Adrenal gland (tissue), 12 donors: ENCODE results near the gene STMN1. TPM values are rescaled to one million over a fixed set of nuclear protein-coding genes. Genes with fewer than 3 reads are reported as not detected.

Experiments
- DNase-seq, 7 donors: peaks; one replicate each; pipeline ENCODE4 v3.0.0-alpha.2; 2019 to 2020
- H3K27ac ChIP-seq, 5 donors: fragments of 200-600 bp; sonication (generic) in 4 of 5; 1 replicate in 3 of 5; 2 replicates in 2 of 5; pipeline versions ENCODE4 v1.5.1 to v1.8.0; 2016 to 2020; ENCODE audit warnings: mild to moderate bottlenecking in 1 of 5
- H3K27me3 ChIP-seq: fragments of 200-600 bp; 2 replicates; pipeline ENCODE4 v1.8.0; 2021
- H3K36me3 ChIP-seq, 2 donors: fragments of 200-600 bp; replicated peaks in 1 of 2; 1 replicate in 1 of 2; 2 replicates in 1 of 2; pipeline versions ENCODE4 v1.5.1 to v1.8.0; 2018 to 2022
- H3K4me1 ChIP-seq, 2 donors: fragments of 200-600 bp; replicated peaks in 1 of 2; 1 replicate in 1 of 2; 2 replicates in 1 of 2; pipeline versions ENCODE4 v1.5.1 to v1.8.0; 2018 to 2021
- H3K4me3 ChIP-seq, 4 donors: fragments of 200-600 bp; sonication (generic) in 3 of 4; one replicate each; pipeline ENCODE4 v1.5.1; 2016 to 2018
- H3K9me3 ChIP-seq, 3 donors: fragments of 200-600 bp; sonication (generic) in 1 of 3; replicated peaks in 1 of 3; 1 replicate in 2 of 3; 2 replicates in 1 of 3; pipeline versions ENCODE4 v1.5.1 to v1.8.0; 2016 to 2021
- CTCF ChIP-seq, 6 experiments: fragments of 450-650 bp in 4 of 6; fragments of 200-600 bp in 2 of 6; sonication (generic) in 1 of 6; IDR thresholded peaks; 1 replicate in 5 of 6; 2 replicates in 1 of 6; pipeline versions ENCODE4 v1.5.1 to v1.8.0; 2016 to 2021; ENCODE audit warnings: antibody characterized with exemption in 6 of 6, mild to moderate bottlenecking in 2 of 6, moderate library complexity in 1 of 6
- POLR2A ChIP-seq, 2 donors: fragments of 450-650 bp; IDR thresholded peaks; one replicate each; pipeline ENCODE4 v1.6.1; 2017; ENCODE audit warnings: antibody characterized with exemption in 2 of 2, mild to moderate bottlenecking in 2 of 2, moderate library complexity in 1 of 2
- WGBS, 4 donors: extraction: QIAGEN DNeasy Blood & Tissue Kit in 2 of 4; methylation state at CpG; one replicate each; pipeline versions ENCODE4 v1.1.5 to v1.1.7; 2013 to 2017; 5-methylcytosine and 5-hydroxymethylcytosine counted together
- intact Hi-C, 2 donors: fragments of 100-400 bp; cut with DNase I; formaldehyde crosslinking; loops; one replicate each; pipeline versions ENCODE4 v1.14.1 to v1.15.0; 2022 to 2023
- polyA plus RNA-seq, 3 donors: library from polyadenylated mRNA; stranded (reverse); fragments of 200-250 nt in 2 of 3; fragments of 350-450 nt in 1 of 3; fragmentation: Illumina TruSeq in 1 of 3; extraction: RNeasy Lipid Tissue Mini Kit (QIAGEN cat#74804) in 1 of 3; gene quantifications; one replicate each; pipeline ENCODE4 v1.2.3, GENCODE V29; 2013 to 2014
- total RNA-seq, 9 donors: library from RNA; depleted of rRNA in 4 of 9; stranded (reverse); fragments of >200 nt in 4 of 9; fragments of 120-200 nt in 1 of 9; fragmentation: NEBNext Ultra II Directional in 1 of 9; extraction: Animal tissue kit (Norgen Biotek cat#: 25700) in 1 of 9; gene quantifications; one replicate each; pipeline versions ENCODE4 v1.1.0 to v1.2.4, GENCODE V29; 2013 to 2023
- donor health status: healthy with polysubstance abuse.
- donor health status: Bipolar disorder and iron deficiency.
- donor health status: DM: yes; HTN: yes; CAD: no.
- donor health status: DM: no; HTN: no; CAD: no.
- donor health status: DM: no; HTN: no; CAD: no.
- donor health status: DM: yes; HTN: yes; CAD: no.

The STMN1 gene
- total and polyA plus RNA-seq, 12 donors = 7.9 to 242 (median 28.0) TPM

GRCh38 chr1:25916460-25916859, 10.2 kb upstream of the STMN1 start:
- DNase-seq = no peak
- no peaks in the 10 kb centered on the region for H3K27me3 ChIP-seq
- H3K36me3 ChIP-seq = no peaks in the 10 kb centered on the region
- H3K9me3 ChIP-seq = no peaks in the 10 kb centered on the region
- TF ChIP-seq POLR2A (IDR thresholded peaks at IDR 0.05) (no peak), CTCF (IDR thresholded peaks at IDR 0.05) (no peak)
- no peak overlapping the region for H3K4me3 ChIP-seq
- no peaks in the 10 kb centered on the region for H3K4me1 ChIP-seq
- H3K27ac ChIP-seq = no peak overlapping the region
- 96 to 100% (median 98%) methylated on average over 2 of the region's 2 CpGs for WGBS, 4 donors
- intact Hi-C loops = no loop called here

GRCh38 chr1:25914074-25914995, 8.1 kb upstream of the STMN1 start:
- 80 to 91% (median 87%) methylated on average over 3 of the region's 3 CpGs for WGBS, 4 donors
- Histone ChIP-seq H3K4me3 (no peak overlapping the region), H3K27me3 (no peaks in the 10 kb centered on the region), H3K27ac (no peak overlapping the region), H3K36me3 (no peaks in the 10 kb centered on the region), H3K9me3 (no peaks in the 10 kb centered on the region), H3K4me1 (no peaks in the 10 kb centered on the region)
- no peak for DNase-seq
- intact Hi-C loops = no loop called here
- TF ChIP-seq CTCF (IDR thresholded peaks at IDR 0.05) = no peak
- no peak for TF ChIP-seq POLR2A (IDR thresholded peaks at IDR 0.05)

- no peak for TF ChIP-seq POLR2A (IDR thresholded peaks at IDR 0.05)
- no peak for TF ChIP-seq CTCF (IDR thresholded peaks at IDR 0.05)
- no peak for DNase-seq
- intact Hi-C loops = no loop called here
- Histone ChIP-seq H3K36me3 (no peaks in the 10 kb centered on the region), H3K9me3 (no peaks in the 10 kb centered on the region), H3K27me3 (no peaks in the 10 kb centered on the region), H3K27ac (no peak overlapping the region), H3K4me1 (no peaks in the 10 kb centered on the region), H3K4me3 (no peak overlapping the region)
Observed at GRCh38 chr1:25913206-25913605, 7.0 kb upstream of the STMN1 start.

DNA sequence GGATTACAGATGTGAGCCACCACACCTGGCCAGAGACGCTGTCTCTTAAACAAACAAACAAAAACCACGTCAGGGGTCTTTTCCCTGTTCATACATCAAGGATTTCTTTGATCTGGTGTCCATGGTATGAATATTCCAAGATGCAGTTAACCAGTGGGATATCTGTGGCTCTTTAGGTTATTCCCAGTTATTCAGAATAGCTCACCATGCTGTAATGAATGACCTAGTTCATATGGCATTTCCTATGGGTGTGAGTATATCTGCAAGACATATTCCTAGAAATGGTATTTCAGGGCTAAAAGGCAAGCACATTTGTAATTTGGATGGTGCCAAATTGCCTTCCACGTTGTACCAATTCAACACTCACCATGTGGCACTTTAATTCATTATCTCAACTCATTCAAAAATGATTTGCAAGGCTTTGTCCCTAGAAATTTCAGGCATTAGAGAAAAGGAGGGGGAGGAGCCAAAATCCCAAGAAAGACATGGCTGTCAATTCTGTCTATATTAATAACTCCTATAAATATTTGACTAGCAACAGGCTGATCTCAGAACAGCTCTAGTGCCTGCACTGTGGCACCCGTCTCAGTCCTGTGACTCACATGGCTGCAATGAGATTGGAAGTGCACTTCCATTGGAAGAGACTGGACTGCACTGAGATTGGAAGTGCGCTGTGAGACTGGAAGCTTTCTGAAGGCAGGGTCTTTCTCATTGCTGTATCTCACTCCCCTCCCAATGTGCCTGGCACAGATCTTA, 6.0 kb upstream of the STMN1 start:
- H3K36me3 ChIP-seq = no peaks in the 10 kb centered on the region
- H3K27ac ChIP-seq = no peak overlapping the region
- no peak overlapping the region for H3K4me3 ChIP-seq
- H3K9me3 ChIP-seq = no peaks in the 10 kb centered on the region
- no peak for DNase-seq
- no peaks in the 10 kb centered on the region for H3K4me1 ChIP-seq
- no peaks in the 10 kb centered on the region for H3K27me3 ChIP-seq
- WGBS, 4 donors = 71 to 84% (median 77%) methylated on average over 5 of the region's 5 CpGs
- no peak for TF ChIP-seq CTCF (IDR thresholded peaks at IDR 0.05)
- TF ChIP-seq POLR2A (IDR thresholded peaks at IDR 0.05) = no peak
- intact Hi-C loops = no loop called here
